ENCODE results near the gene SLC4A1AP.
A peak's percentile ranks its signal among the peaks of the same experiment; 100 is the strongest.
"Not testable (repeated sequence)": the region's sequence is repeated elsewhere in the genome, so short reads cannot be mapped to it uniquely, and the experiment has no call there.

The SLC4A1AP gene, protein sequence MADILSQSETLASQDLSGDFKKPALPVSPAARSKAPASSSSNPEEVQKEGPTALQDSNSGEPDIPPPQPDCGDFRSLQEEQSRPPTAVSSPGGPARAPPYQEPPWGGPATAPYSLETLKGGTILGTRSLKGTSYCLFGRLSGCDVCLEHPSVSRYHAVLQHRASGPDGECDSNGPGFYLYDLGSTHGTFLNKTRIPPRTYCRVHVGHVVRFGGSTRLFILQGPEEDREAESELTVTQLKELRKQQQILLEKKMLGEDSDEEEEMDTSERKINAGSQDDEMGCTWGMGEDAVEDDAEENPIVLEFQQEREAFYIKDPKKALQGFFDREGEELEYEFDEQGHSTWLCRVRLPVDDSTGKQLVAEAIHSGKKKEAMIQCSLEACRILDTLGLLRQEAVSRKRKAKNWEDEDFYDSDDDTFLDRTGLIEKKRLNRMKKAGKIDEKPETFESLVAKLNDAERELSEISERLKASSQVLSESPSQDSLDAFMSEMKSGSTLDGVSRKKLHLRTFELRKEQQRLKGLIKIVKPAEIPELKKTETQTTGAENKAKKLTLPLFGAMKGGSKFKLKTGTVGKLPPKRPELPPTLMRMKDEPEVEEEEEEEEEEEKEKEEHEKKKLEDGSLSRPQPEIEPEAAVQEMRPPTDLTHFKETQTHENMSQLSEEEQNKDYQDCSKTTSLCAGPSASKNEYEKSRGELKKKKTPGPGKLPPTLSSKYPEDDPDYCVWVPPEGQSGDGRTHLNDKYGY

GRCh38 chr2:27663285-27664153 lies at the start of gene SLC4A1AP, which contains the start of gene SUPT7L:
TSS of gene SLC4A1AP (plus strand) at chr2:27663889. CDS start at chr2:27663915, 26 bp downstream.
TSS of gene SUPT7L (minus strand) at chr2:27663614. CDS start at chr2:27662192, 1,422 bp downstream.
- peak; percentile 90 to 93 for DNase-seq (ENCODE audit: low read depth in 2 of 2)
- TF ChIP-seq, protein P1, sequence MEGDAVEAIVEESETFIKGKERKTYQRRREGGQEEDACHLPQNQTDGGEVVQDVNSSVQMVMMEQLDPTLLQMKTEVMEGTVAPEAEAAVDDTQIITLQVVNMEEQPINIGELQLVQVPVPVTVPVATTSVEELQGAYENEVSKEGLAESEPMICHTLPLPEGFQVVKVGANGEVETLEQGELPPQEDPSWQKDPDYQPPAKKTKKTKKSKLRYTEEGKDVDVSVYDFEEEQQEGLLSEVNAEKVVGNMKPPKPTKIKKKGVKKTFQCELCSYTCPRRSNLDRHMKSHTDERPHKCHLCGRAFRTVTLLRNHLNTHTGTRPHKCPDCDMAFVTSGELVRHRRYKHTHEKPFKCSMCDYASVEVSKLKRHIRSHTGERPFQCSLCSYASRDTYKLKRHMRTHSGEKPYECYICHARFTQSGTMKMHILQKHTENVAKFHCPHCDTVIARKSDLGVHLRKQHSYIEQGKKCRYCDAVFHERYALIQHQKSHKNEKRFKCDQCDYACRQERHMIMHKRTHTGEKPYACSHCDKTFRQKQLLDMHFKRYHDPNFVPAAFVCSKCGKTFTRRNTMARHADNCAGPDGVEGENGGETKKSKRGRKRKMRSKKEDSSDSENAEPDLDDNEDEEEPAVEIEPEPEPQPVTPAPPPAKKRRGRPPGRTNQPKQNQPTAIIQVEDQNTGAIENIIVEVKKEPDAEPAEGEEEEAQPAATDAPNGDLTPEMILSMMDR (IDR thresholded peaks at IDR 0.05; ENCODE audit: low read depth, low read length): no peak
- H3K4me3 ChIP-seq (replicated peaks in 1 of 2; ENCODE audit: low read depth in 2 of 2, low read length in 2 of 2): peak within 1 kb of the TSS; percentile 96 to 98

GRCh38 chr2:27613985-27614384 lies 49.7 kb upstream of the SLC4A1AP start:
- no peak for DNase-seq (ENCODE audit: low read depth in 2 of 2)
- H3K4me3 ChIP-seq (replicated peaks in 1 of 2; ENCODE audit: low read depth in 2 of 2, low read length in 2 of 2): no peak overlapping the region
- TF ChIP-seq, protein P1 (IDR thresholded peaks at IDR 0.05; ENCODE audit: low read depth, low read length): no peak

GRCh38 chr2:27615316-27615715 lies 48.4 kb upstream of the SLC4A1AP start:
- TF ChIP-seq, protein P1 (IDR thresholded peaks at IDR 0.05; ENCODE audit: low read depth, low read length): no peak
- DNase-seq (ENCODE audit: low read depth in 2 of 2): no peak
- no peak overlapping the region for H3K4me3 ChIP-seq (replicated peaks in 1 of 2; ENCODE audit: low read depth in 2 of 2, low read length in 2 of 2)

DNA sequence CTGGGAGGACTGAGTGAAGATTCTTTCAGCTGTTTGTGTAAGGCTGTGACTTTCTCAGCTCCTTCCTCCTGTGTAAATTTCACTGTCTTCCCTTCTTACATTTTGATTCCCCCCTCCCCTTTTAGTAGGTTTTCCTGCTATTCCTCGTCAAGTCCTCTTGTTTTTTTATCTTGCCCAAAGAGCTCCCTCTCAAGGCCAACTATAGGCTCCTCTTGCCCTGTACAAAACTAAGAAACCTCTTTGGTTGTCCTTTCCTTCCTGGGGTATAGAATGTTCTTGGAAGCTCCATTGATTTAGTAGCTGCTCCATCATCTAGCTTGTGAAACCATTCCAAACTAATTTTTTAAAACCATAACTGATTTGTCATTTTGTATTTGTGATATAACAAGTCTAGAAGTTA lies 42.2 kb upstream of the SLC4A1AP start:
- no peak for DNase-seq (ENCODE audit: low read depth in 2 of 2)
- H3K4me3 ChIP-seq (replicated peaks in 1 of 2; ENCODE audit: low read depth in 2 of 2, low read length in 2 of 2): no peak overlapping the region
- TF ChIP-seq, protein P1 (IDR thresholded peaks at IDR 0.05; ENCODE audit: low read depth, low read length): peak; percentile 8

DNA sequence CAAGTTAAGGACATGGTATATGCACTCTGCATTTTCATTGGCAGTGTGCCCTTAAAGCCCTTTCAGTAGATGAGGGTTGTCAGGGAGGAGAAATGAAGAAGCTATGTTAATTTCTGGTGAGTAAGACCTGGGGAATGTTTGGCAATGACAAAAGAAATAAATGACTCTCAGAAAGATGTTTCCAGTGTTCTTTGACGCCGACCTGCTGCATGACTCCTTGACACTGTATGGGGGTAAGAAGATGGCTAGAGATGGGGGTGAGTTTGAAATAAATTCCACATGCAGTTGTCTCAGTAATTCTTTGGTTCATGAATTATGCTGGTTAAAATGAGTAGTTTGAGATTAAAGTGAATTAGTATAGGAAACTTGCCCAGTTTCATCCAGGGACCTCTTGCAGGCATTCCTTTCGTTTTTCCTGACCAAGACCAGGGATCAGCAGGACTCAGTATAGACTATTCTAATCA lies 40.7 kb upstream of the SLC4A1AP start:
- H3K4me3 ChIP-seq (replicated peaks in 1 of 2; ENCODE audit: low read depth in 2 of 2, low read length in 2 of 2): no peak overlapping the region
- peak; percentile 63 to 81 for DNase-seq (ENCODE audit: low read depth in 2 of 2)
- TF ChIP-seq, protein P1 (IDR thresholded peaks at IDR 0.05; ENCODE audit: low read depth, low read length): no peak

- TF ChIP-seq, protein P1 (IDR thresholded peaks at IDR 0.05; ENCODE audit: low read depth, low read length): no peak
- DNase-seq (ENCODE audit: low read depth in 2 of 2): no peak
- H3K4me3 ChIP-seq (replicated peaks in 1 of 2; ENCODE audit: low read depth in 2 of 2, low read length in 2 of 2): no peak overlapping the region
Observed at GRCh38 chr2:27624943-27625342, 38.7 kb upstream of the SLC4A1AP start.

- not testable (repeated sequence) for DNase-seq (ENCODE audit: low read depth in 2 of 2); H3K4me3 ChIP-seq (replicated peaks in 1 of 2; ENCODE audit: low read depth in 2 of 2, low read length in 2 of 2)
Observed at GRCh38 chr2:27626323-27626722, 37.4 kb upstream of the SLC4A1AP start.

- peak; percentile 32 to 35 for DNase-seq (ENCODE audit: low read depth in 2 of 2)
- H3K4me3 ChIP-seq (replicated peaks in 1 of 2; ENCODE audit: low read depth in 2 of 2, low read length in 2 of 2): not testable (repeated sequence)
Observed at GRCh38 chr2:27626921-27627320, 36.8 kb upstream of the SLC4A1AP start.
